Lower lobe of right lung (tissue), 2 donors: Measurements from ENCODE around the gene AP1G1. TPM values are rescaled to one million over a fixed set of nuclear protein-coding genes. Genes with fewer than 3 reads are reported as not detected.

Source experiments
- ATAC-seq, 2 donors: fragments of 200-7000 bp; cut with Tn5 transposase; one replicate each; pipeline ENCODE4 v1.9.1; 2020 to 2022; ENCODE audit warnings: mild to moderate bottlenecking in 2 of 2, moderate library complexity in 2 of 2
- DNase-seq: peaks from one replicate; pipeline ENCODE4 v3.0.0-alpha.2; 2020
- H3K27ac ChIP-seq: fragments of 200-600 bp; one replicate; pipeline ENCODE4 v1.8.0; 2022
- H3K27me3 ChIP-seq: fragments of 200-600 bp; one replicate; pipeline ENCODE4 v1.8.0; 2022; ENCODE audit warnings: low read depth
- H3K36me3 ChIP-seq: fragments of 200-600 bp; one replicate; pipeline ENCODE4 v1.8.0; 2022; ENCODE audit warnings: mild to moderate bottlenecking
- H3K4me1 ChIP-seq: fragments of 200-600 bp; one replicate; pipeline ENCODE4 v1.8.0; 2022
- H3K4me3 ChIP-seq: fragments of 200-600 bp; one replicate; pipeline ENCODE4 v1.8.0; 2022; ENCODE audit warnings: mild to moderate bottlenecking
- H3K9me3 ChIP-seq: fragments of 200-600 bp; one replicate; pipeline ENCODE4 v1.8.0; 2022
- CTCF ChIP-seq: fragments of 200-600 bp; IDR thresholded peaks from one replicate; pipeline ENCODE4 v1.8.0; 2022; ENCODE audit warnings: antibody characterized with exemption, mild to moderate bottlenecking
- intact Hi-C: fragments of 100-400 bp; cut with DNase I; formaldehyde crosslinking; loops from one replicate; pipeline ENCODE4 v1.11.0; 2022
- total RNA-seq: library from RNA; stranded (reverse); fragmentation: NEBNext Ultra II Directional; extraction: Animal tissue kit (Norgen Biotek cat#: 25700); gene quantifications from one replicate; pipeline ENCODE4 v1.2.1, GENCODE V29; 2021
- donor health status: DM: no; HTN: yes; CAD: no; lungs with severe emphysema.

The AP1G1 gene
- total RNA-seq, 1 donor from 2014 or later = 78.9 TPM

GRCh38 chr16:71754108-71754507, 54.5 kb downstream of the AP1G1 start:
- Histone ChIP-seq H3K4me1 (no peaks in the 10 kb centered on the region), H3K9me3 (no peaks in the 10 kb centered on the region), H3K4me3 (no peak overlapping the region), H3K27me3 (no peaks in the 10 kb centered on the region), H3K27ac (no peak overlapping the region), H3K36me3 (peaks cover 97% of the 10 kb centered on the region)
- intact Hi-C loops = no loop called here
- DNase-seq = no peak
- no peak for TF ChIP-seq CTCF
- no peak for ATAC-seq

- no peak for DNase-seq
- intact Hi-C loops = no loop called here
- TF ChIP-seq CTCF = no peak
- Histone ChIP-seq H3K4me1 (no peaks in the 10 kb centered on the region), H3K36me3 (peaks cover 97% of the 10 kb centered on the region), H3K4me3 (no peak overlapping the region), H3K9me3 (no peaks in the 10 kb centered on the region), H3K27ac (no peak overlapping the region), H3K27me3 (no peaks in the 10 kb centered on the region)
- ATAC-seq = no peak
Observed at GRCh38 chr16:71748226-71748625, 60.4 kb downstream of the AP1G1 start.

- intact Hi-C loops = no loop called here
- Histone ChIP-seq H3K9me3 (no peaks in the 10 kb centered on the region), H3K27me3 (no peaks in the 10 kb centered on the region), H3K36me3 (peaks cover 99% of the 10 kb centered on the region), H3K4me1 (no peaks in the 10 kb centered on the region), H3K4me3 (no peak overlapping the region), H3K27ac (no peak overlapping the region)
- ATAC-seq (no peak), DNase-seq (no peak)
- TF ChIP-seq CTCF = peak; percentile 58
Observed at GRCh38 chr16:71746442-71747046, 62.1 kb downstream of the AP1G1 start.

- ATAC-seq (no peak), DNase-seq (no peak)
- no peak overlapping the region for H3K27ac ChIP-seq
- no peaks in the 10 kb centered on the region for H3K9me3 ChIP-seq
- intact Hi-C loops = no loop called here
- H3K36me3 ChIP-seq = peaks cover 100% of the 10 kb centered on the region
- H3K27me3 ChIP-seq = no peaks in the 10 kb centered on the region
- TF ChIP-seq CTCF = no peak
- no peaks in the 10 kb centered on the region for H3K4me1 ChIP-seq
- H3K4me3 ChIP-seq = no peak overlapping the region
Observed at GRCh38 chr16:71738855-71739254, 69.8 kb downstream of the AP1G1 start.

GRCh38 chr16:71737501-71737900, 71.1 kb downstream of the AP1G1 start:
- no peaks in the 10 kb centered on the region for H3K9me3 ChIP-seq
- intact Hi-C loops = no loop called here
- H3K4me1 ChIP-seq = no peaks in the 10 kb centered on the region
- no peak for DNase-seq
- TF ChIP-seq CTCF = no peak
- ATAC-seq = no peak
- H3K4me3 ChIP-seq = no peak overlapping the region
- H3K27ac ChIP-seq = no peak overlapping the region
- no peaks in the 10 kb centered on the region for H3K27me3 ChIP-seq
- H3K36me3 ChIP-seq = peaks cover 100% of the 10 kb centered on the region

- ATAC-seq = no peak
- peaks cover 98% of the 10 kb centered on the region for H3K36me3 ChIP-seq
- DNase-seq = no peak
- no peak overlapping the region for H3K27ac ChIP-seq
- H3K4me3 ChIP-seq = no peak overlapping the region
- no peaks in the 10 kb centered on the region for H3K4me1 ChIP-seq
- H3K27me3 ChIP-seq = no peaks in the 10 kb centered on the region
- H3K9me3 ChIP-seq = no peaks in the 10 kb centered on the region
- no peak for TF ChIP-seq CTCF
- intact Hi-C loops = no loop called here
Observed at GRCh38 chr16:71734511-71734910, 74.1 kb downstream of the AP1G1 start.
